Measurements from ENCODE around the gene GLIPR2. TPM values are rescaled to one million over a fixed set of nuclear protein-coding genes. Genes with fewer than 3 reads are reported as not detected.
"Not testable (repeated sequence)": the region's sequence is repeated elsewhere in the genome, so short reads cannot be mapped to it uniquely, and the experiment has no call there.

Gene GLIPR2
- polyA plus RNA-seq, result 10 to 100 TPM in 3 of 4 donors, 1 to 10 TPM in 1; 3.4 to 22.3 (median 14.8) TPM
- long read RNA-seq, donor 1, transcript GLIPR2-202 (5 exons, 1,890 nt), result major isoform, 16 of 23 reads
- long read RNA-seq, donor 1, partial matches to known transcripts, result 7 of 23 reads
- long read RNA-seq, donor 1, other reads (novel, unspliced or antisense), result 0 of 23 reads
- long read RNA-seq, donor 2, partial matches to known transcripts, result 0 of 2 reads
- long read RNA-seq, donor 2, other reads (novel, unspliced or antisense), result 0 of 2 reads
- long read RNA-seq, donor 3, partial matches to known transcripts, result 0 of 4 reads
- long read RNA-seq, donor 3, other reads (novel, unspliced or antisense), result 0 of 4 reads
- long read RNA-seq, donor 4, result 0 reads
- long read RNA-seq, donor 5, transcript GLIPR2-202 (5 exons, 1,890 nt), result major isoform, 7 of 7 reads
- long read RNA-seq, donor 5, partial matches to known transcripts, result 0 of 7 reads
- long read RNA-seq, donor 5, other reads (novel, unspliced or antisense), result 0 of 7 reads
- long read RNA-seq, donor 6, transcript GLIPR2-202 (5 exons, 1,890 nt), result major isoform, 7 of 20 reads
- long read RNA-seq, donor 6, partial matches to known transcripts, result 13 of 20 reads
- long read RNA-seq, donor 6, other reads (novel, unspliced or antisense), result 0 of 20 reads
- long read RNA-seq, donor 7, transcript GLIPR2-202 (5 exons, 1,890 nt), result major isoform, 18 of 54 reads
- long read RNA-seq, donor 7, partial matches to known transcripts, result 35 of 54 reads
- long read RNA-seq, donor 7, other reads (novel, unspliced or antisense), result 0 of 54 reads
- long read RNA-seq, donor 8, transcript GLIPR2-202 (5 exons, 1,890 nt), result major isoform, 11 of 12 reads
- long read RNA-seq, donor 8, partial matches to known transcripts, result 0 of 12 reads
- long read RNA-seq, donor 8, other reads (novel, unspliced or antisense), result 0 of 12 reads
- long read RNA-seq, donor 9, transcript GLIPR2-202 (5 exons, 1,890 nt), result major isoform, 5 of 5 reads
- long read RNA-seq, donor 9, partial matches to known transcripts, result 0 of 5 reads
- long read RNA-seq, donor 9, other reads (novel, unspliced or antisense), result 0 of 5 reads
- long read RNA-seq, donor 10, transcript GLIPR2-202 (5 exons, 1,890 nt), result major isoform, 22 of 22 reads
- long read RNA-seq, donor 10, partial matches to known transcripts, result 0 of 22 reads
- long read RNA-seq, donor 10, other reads (novel, unspliced or antisense), result 0 of 22 reads

GRCh38 chr9:36136272-36136893 lies at the start of gene GLIPR2:
Gene GLIPR2, plus strand, starts transcription at chr9:36136733. Its CDS starts 46 bp downstream, at chr9:36136779.
- peak within 1 kb of the TSS; percentile 51 to 67 (median 59) for H3K4me3 ChIP-seq (ENCODE audit: low read depth in 1 of 3, low read length in 3 of 3)
- H3K27ac ChIP-seq (ENCODE audit: low read depth in 1 of 3, low read length in 2 of 3), result peak within 1 kb of the TSS in 2 of 3 donors; percentile 37 to 69
- H3K27me3 ChIP-seq (ENCODE audit: control insufficient read depth in 3 of 3, insufficient read depth in 3 of 3, low read length in 3 of 3), result peaks cover 0 to 37% (median 0%) of the 10 kb centered on the region in 3 donors
- DNase-seq (peak; percentile 71 to 88), FAIRE-seq (no peak)
- peaks cover 0 to 3% (median 0%) of the 10 kb centered on the region in 3 donors for H3K36me3 ChIP-seq (ENCODE audit: control insufficient read depth in 3 of 3, insufficient read depth in 2 of 3, low read depth in 1 of 3, low read length in 3 of 3)
- 0 to 1% (median 1%) methylated on average over 35 to 83 of the region's 83 CpGs for WGBS, 3 donors
- H3K9me3 ChIP-seq (ENCODE audit: control insufficient read depth in 2 of 2, insufficient read depth in 1 of 2, low read depth in 1 of 2, low read length in 1 of 2), result peaks cover 0 to 3% of the 10 kb centered on the region in 2 donors
- H3K4me1 ChIP-seq (ENCODE audit: control insufficient read depth in 3 of 3, insufficient read depth in 2 of 3, low read depth in 1 of 3, low read length in 2 of 3), result peaks cover 0 to 15% (median 11%) of the 10 kb centered on the region in 3 donors

- not testable (repeated sequence) for H3K4me3 ChIP-seq (ENCODE audit: low read depth in 1 of 3, low read length in 3 of 3); H3K9me3 ChIP-seq (ENCODE audit: control insufficient read depth in 2 of 2, insufficient read depth in 1 of 2, low read depth in 1 of 2, low read length in 1 of 2); H3K36me3 ChIP-seq (ENCODE audit: control insufficient read depth in 3 of 3, insufficient read depth in 2 of 3, low read depth in 1 of 3, low read length in 3 of 3); H3K27me3 ChIP-seq (ENCODE audit: control insufficient read depth in 3 of 3, insufficient read depth in 3 of 3, low read length in 3 of 3); H3K27ac ChIP-seq (ENCODE audit: low read depth in 1 of 3, low read length in 2 of 3); FAIRE-seq; DNase-seq
- peaks cover 0 to 20% (median 0%) of the 10 kb centered on the region in 3 donors for H3K4me1 ChIP-seq (ENCODE audit: control insufficient read depth in 3 of 3, insufficient read depth in 2 of 3, low read depth in 1 of 3, low read length in 2 of 3)
Observed at GRCh38 chr9:36087054-36087453, 49.5 kb upstream of the GLIPR2 start.

GRCh38 chr9:36088020-36088419 lies 48.5 kb upstream of the GLIPR2 start:
- DNase-seq (no peak), FAIRE-seq (no peak)
- H3K36me3 ChIP-seq (ENCODE audit: control insufficient read depth in 3 of 3, insufficient read depth in 2 of 3, low read depth in 1 of 3, low read length in 3 of 3), result no peaks in the 10 kb centered on the region
- no peak overlapping the region for H3K27ac ChIP-seq (ENCODE audit: low read depth in 1 of 3, low read length in 2 of 3)
- no peaks in the 10 kb centered on the region for H3K9me3 ChIP-seq (ENCODE audit: control insufficient read depth in 2 of 2, insufficient read depth in 1 of 2, low read depth in 1 of 2, low read length in 1 of 2)
- H3K27me3 ChIP-seq (ENCODE audit: control insufficient read depth in 3 of 3, insufficient read depth in 3 of 3, low read length in 3 of 3), result no peaks in the 10 kb centered on the region
- no peak overlapping the region for H3K4me3 ChIP-seq (ENCODE audit: low read depth in 1 of 3, low read length in 3 of 3)
- H3K4me1 ChIP-seq (ENCODE audit: control insufficient read depth in 3 of 3, insufficient read depth in 2 of 3, low read depth in 1 of 3, low read length in 2 of 3), result peaks cover 0 to 20% (median 0%) of the 10 kb centered on the region in 3 donors
- 89% methylated on average over 3 of the region's 3 CpGs for WGBS, 3 donors

GRCh38 chr9:36091026-36091953 lies 45.2 kb upstream of the GLIPR2 start:
- DNase-seq (peak; percentile 12 to 32), FAIRE-seq (no peak)
- H3K4me3 ChIP-seq (ENCODE audit: low read depth in 1 of 3, low read length in 3 of 3), result no peak overlapping the region
- H3K36me3 ChIP-seq (ENCODE audit: control insufficient read depth in 3 of 3, insufficient read depth in 2 of 3, low read depth in 1 of 3, low read length in 3 of 3), result no peaks in the 10 kb centered on the region
- H3K4me1 ChIP-seq (ENCODE audit: control insufficient read depth in 3 of 3, insufficient read depth in 2 of 3, low read depth in 1 of 3, low read length in 2 of 3), result peaks cover 0 to 15% (median 0%) of the 10 kb centered on the region in 3 donors
- no peak overlapping the region for H3K27ac ChIP-seq (ENCODE audit: low read depth in 1 of 3, low read length in 2 of 3)
- H3K27me3 ChIP-seq (ENCODE audit: control insufficient read depth in 3 of 3, insufficient read depth in 3 of 3, low read length in 3 of 3), result no peaks in the 10 kb centered on the region
- 32 to 43% (median 43%) methylated on average over 8 of the region's 8 CpGs for WGBS, 3 donors
- no peaks in the 10 kb centered on the region for H3K9me3 ChIP-seq (ENCODE audit: control insufficient read depth in 2 of 2, insufficient read depth in 1 of 2, low read depth in 1 of 2, low read length in 1 of 2)

GRCh38 chr9:36092014-36092413 lies 44.5 kb upstream of the GLIPR2 start:
- Histone ChIP-seq H3K4me3 (ENCODE audit: low read depth in 1 of 3, low read length in 3 of 3) (no peak overlapping the region), H3K4me1 (ENCODE audit: control insufficient read depth in 3 of 3, insufficient read depth in 2 of 3, low read depth in 1 of 3, low read length in 2 of 3) (peaks cover 0 to 15% (median 0%) of the 10 kb centered on the region in 3 donors), H3K27ac (ENCODE audit: low read depth in 1 of 3, low read length in 2 of 3) (peak overlapping the region in 1 of 3 donors; percentile 14), H3K36me3 (ENCODE audit: control insufficient read depth in 3 of 3, insufficient read depth in 2 of 3, low read depth in 1 of 3, low read length in 3 of 3) (no peaks in the 10 kb centered on the region), H3K9me3 (ENCODE audit: control insufficient read depth in 2 of 2, insufficient read depth in 1 of 2, low read depth in 1 of 2, low read length in 1 of 2) (no peaks in the 10 kb centered on the region), H3K27me3 (ENCODE audit: control insufficient read depth in 3 of 3, insufficient read depth in 3 of 3, low read length in 3 of 3) (no peaks in the 10 kb centered on the region)
- FAIRE-seq (no peak), DNase-seq (no peak)
- 88 to 97% (median 92%) methylated on average over 1 of the region's 1 CpG for WGBS, 3 donors

- no peaks in the 10 kb centered on the region for H3K9me3 ChIP-seq (ENCODE audit: control insufficient read depth in 2 of 2, insufficient read depth in 1 of 2, low read depth in 1 of 2, low read length in 1 of 2)
- WGBS, 3 donors, result 40 to 66% (median 46%) methylated on average over 9 of the region's 9 CpGs
- peaks cover 0 to 15% (median 0%) of the 10 kb centered on the region in 3 donors for H3K4me1 ChIP-seq (ENCODE audit: control insufficient read depth in 3 of 3, insufficient read depth in 2 of 3, low read depth in 1 of 3, low read length in 2 of 3)
- H3K4me3 ChIP-seq (ENCODE audit: low read depth in 1 of 3, low read length in 3 of 3), result no peak overlapping the region
- no peaks in the 10 kb centered on the region for H3K27me3 ChIP-seq (ENCODE audit: control insufficient read depth in 3 of 3, insufficient read depth in 3 of 3, low read length in 3 of 3)
- peak overlapping the region; percentile 18 to 75 (median 68) for H3K27ac ChIP-seq (ENCODE audit: low read depth in 1 of 3, low read length in 2 of 3)
- DNase-seq (peak; percentile 53 to 90), FAIRE-seq (no peak)
- no peaks in the 10 kb centered on the region for H3K36me3 ChIP-seq (ENCODE audit: control insufficient read depth in 3 of 3, insufficient read depth in 2 of 3, low read depth in 1 of 3, low read length in 3 of 3)
Observed at GRCh38 chr9:36092509-36093215, 43.9 kb upstream of the GLIPR2 start.

- peak; percentile 39 for FAIRE-seq
- whole genome bisulfite sequencing, 3 donors, result 89 to 93% (median 92%) methylated on average over 2 of the region's 2 CpGs
- Histone ChIP-seq H3K9me3 (ENCODE audit: control insufficient read depth in 2 of 2, insufficient read depth in 1 of 2, low read depth in 1 of 2, low read length in 1 of 2) (no peaks in the 10 kb centered on the region), H3K27ac (ENCODE audit: low read depth in 1 of 3, low read length in 2 of 3) (no peak overlapping the region), H3K36me3 (ENCODE audit: control insufficient read depth in 3 of 3, insufficient read depth in 2 of 3, low read depth in 1 of 3, low read length in 3 of 3) (no peaks in the 10 kb centered on the region), H3K4me3 (ENCODE audit: low read depth in 1 of 3, low read length in 3 of 3) (no peak overlapping the region), H3K27me3 (ENCODE audit: control insufficient read depth in 3 of 3, insufficient read depth in 3 of 3, low read length in 3 of 3) (no peaks in the 10 kb centered on the region), H3K4me1 (ENCODE audit: control insufficient read depth in 3 of 3, insufficient read depth in 2 of 3, low read depth in 1 of 3, low read length in 2 of 3) (peaks cover 0 to 15% (median 0%) of the 10 kb centered on the region in 3 donors)
- DNase-seq, result no peak
Observed at GRCh38 chr9:36093384-36093783, 43.1 kb upstream of the GLIPR2 start.
